ENCODE results near the gene TBCE. TPM values are rescaled to one million over a fixed set of nuclear protein-coding genes. Genes with fewer than 3 reads are reported as not detected.
A peak's percentile ranks its signal among the peaks of the same experiment; 100 is the strongest.

The TBCE gene
- total and polyA plus RNA-seq, 2 donors (not counting 1 experiment from before 2014, with no cell fraction given), result 31.4 to 46.9 TPM

DNA sequence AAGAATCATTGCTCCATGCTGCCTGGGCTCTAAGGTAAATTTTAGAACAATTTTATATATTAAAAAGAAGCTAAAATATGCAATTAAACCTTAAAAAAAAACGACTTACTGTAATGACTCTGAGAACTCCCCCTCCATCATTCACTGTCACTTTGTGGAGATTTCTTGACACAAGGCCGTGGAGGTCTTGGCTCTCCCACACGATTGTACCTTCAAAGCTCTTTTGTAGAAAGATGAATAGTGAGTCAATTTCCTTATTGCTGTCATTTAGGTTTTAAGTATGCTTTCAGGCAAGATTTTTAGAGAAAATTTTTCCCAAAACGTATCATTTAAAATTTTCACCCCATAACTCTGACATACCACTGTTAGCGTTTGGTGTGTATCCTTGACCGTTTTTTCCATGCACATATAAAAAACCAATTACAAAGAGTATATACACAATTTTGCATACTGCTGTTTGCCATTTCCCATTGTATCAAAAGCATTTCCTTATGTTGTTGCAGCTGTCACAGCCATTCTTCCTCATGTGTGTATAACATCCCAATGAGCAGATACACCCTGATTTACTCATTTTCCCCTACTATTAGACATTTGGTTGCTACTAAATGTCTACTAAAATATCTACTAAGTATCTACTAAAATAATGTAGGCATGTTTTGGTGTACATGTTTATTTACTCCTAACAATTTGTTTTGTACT is 103.7 kb downstream of the TBCE start:
- no peaks in the 10 kb centered on the region for H3K4me1 ChIP-seq (ENCODE audit: control insufficient read depth, extremely low read depth, insufficient read depth, low read length)
- no peaks in the 10 kb centered on the region for H3K27me3 ChIP-seq (ENCODE audit: control insufficient read depth, insufficient read depth, low read length)
- no peak overlapping the region for H3K9ac ChIP-seq (ENCODE audit: insufficient read depth, low read length)
- no peak overlapping the region for H3K4me2 ChIP-seq (ENCODE audit: extremely low read depth, insufficient read depth, low read length)
- H3K9me3 ChIP-seq (ENCODE audit: control insufficient read depth, insufficient read depth, low read depth, low read length), result no peaks in the 10 kb centered on the region
- no peaks in the 10 kb centered on the region for H3K79me2 ChIP-seq (ENCODE audit: control insufficient read depth, insufficient read depth, low read length)
- H4K20me1 ChIP-seq (ENCODE audit: control insufficient read depth, extremely low read depth, insufficient read depth, low read length), result no peaks in the 10 kb centered on the region
- DNase-seq (ENCODE audit: low read depth in 2 of 2), result no peak
- TF ChIP-seq EZH2 (IDR thresholded peaks at IDR 0.05; ENCODE audit: low read length, missing control alignments), result no peak
- TF ChIP-seq, protein P1, sequence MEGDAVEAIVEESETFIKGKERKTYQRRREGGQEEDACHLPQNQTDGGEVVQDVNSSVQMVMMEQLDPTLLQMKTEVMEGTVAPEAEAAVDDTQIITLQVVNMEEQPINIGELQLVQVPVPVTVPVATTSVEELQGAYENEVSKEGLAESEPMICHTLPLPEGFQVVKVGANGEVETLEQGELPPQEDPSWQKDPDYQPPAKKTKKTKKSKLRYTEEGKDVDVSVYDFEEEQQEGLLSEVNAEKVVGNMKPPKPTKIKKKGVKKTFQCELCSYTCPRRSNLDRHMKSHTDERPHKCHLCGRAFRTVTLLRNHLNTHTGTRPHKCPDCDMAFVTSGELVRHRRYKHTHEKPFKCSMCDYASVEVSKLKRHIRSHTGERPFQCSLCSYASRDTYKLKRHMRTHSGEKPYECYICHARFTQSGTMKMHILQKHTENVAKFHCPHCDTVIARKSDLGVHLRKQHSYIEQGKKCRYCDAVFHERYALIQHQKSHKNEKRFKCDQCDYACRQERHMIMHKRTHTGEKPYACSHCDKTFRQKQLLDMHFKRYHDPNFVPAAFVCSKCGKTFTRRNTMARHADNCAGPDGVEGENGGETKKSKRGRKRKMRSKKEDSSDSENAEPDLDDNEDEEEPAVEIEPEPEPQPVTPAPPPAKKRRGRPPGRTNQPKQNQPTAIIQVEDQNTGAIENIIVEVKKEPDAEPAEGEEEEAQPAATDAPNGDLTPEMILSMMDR (conservative IDR thresholded peaks at IDR 0.05 in 1 of 2, IDR thresholded peaks at IDR 0.05 in 1 of 2; ENCODE audit: low read depth in 1 of 2, low read length in 2 of 2), result no peak
- no peaks in the 10 kb centered on the region for H3K36me3 ChIP-seq (ENCODE audit: control insufficient read depth, insufficient read depth, low read length)
- no peak overlapping the region for H3K27ac ChIP-seq (ENCODE audit: insufficient read depth, low read length)
- H2AFZ ChIP-seq (ENCODE audit: low read length), result no peak overlapping the region
- no peak overlapping the region for H3K4me3 ChIP-seq (replicated peaks in 1 of 4; ENCODE audit: control extremely low read depth in 1 of 4, insufficient read depth in 1 of 4, low read depth in 3 of 4, low read length in 4 of 4)

GRCh38 chr1:235473806-235474205 is 106.6 kb downstream of the TBCE start:
- no peaks in the 10 kb centered on the region for H3K79me2 ChIP-seq (ENCODE audit: control insufficient read depth, insufficient read depth, low read length)
- H3K9me3 ChIP-seq (ENCODE audit: control insufficient read depth, insufficient read depth, low read depth, low read length), result no peaks in the 10 kb centered on the region
- no peak overlapping the region for H2AFZ ChIP-seq (ENCODE audit: low read length)
- H3K9ac ChIP-seq (ENCODE audit: insufficient read depth, low read length), result no peak overlapping the region
- H4K20me1 ChIP-seq (ENCODE audit: control insufficient read depth, extremely low read depth, insufficient read depth, low read length), result no peaks in the 10 kb centered on the region
- peak in 1 of 2 donors; percentile 21 for DNase-seq (ENCODE audit: low read depth in 2 of 2)
- H3K4me3 ChIP-seq (replicated peaks in 1 of 4; ENCODE audit: control extremely low read depth in 1 of 4, insufficient read depth in 1 of 4, low read depth in 3 of 4, low read length in 4 of 4), result no peak overlapping the region
- H3K4me1 ChIP-seq (ENCODE audit: control insufficient read depth, extremely low read depth, insufficient read depth, low read length), result no peaks in the 10 kb centered on the region
- no peaks in the 10 kb centered on the region for H3K36me3 ChIP-seq (ENCODE audit: control insufficient read depth, insufficient read depth, low read length)
- no peak for TF ChIP-seq EZH2 (IDR thresholded peaks at IDR 0.05; ENCODE audit: low read length, missing control alignments)
- TF ChIP-seq, protein P1 (conservative IDR thresholded peaks at IDR 0.05 in 1 of 2, IDR thresholded peaks at IDR 0.05 in 1 of 2; ENCODE audit: low read depth in 1 of 2, low read length in 2 of 2), result no peak
- H3K27me3 ChIP-seq (ENCODE audit: control insufficient read depth, insufficient read depth, low read length), result no peaks in the 10 kb centered on the region
- no peak overlapping the region for H3K27ac ChIP-seq (ENCODE audit: insufficient read depth, low read length)
- no peak overlapping the region for H3K4me2 ChIP-seq (ENCODE audit: extremely low read depth, insufficient read depth, low read length)

DNA sequence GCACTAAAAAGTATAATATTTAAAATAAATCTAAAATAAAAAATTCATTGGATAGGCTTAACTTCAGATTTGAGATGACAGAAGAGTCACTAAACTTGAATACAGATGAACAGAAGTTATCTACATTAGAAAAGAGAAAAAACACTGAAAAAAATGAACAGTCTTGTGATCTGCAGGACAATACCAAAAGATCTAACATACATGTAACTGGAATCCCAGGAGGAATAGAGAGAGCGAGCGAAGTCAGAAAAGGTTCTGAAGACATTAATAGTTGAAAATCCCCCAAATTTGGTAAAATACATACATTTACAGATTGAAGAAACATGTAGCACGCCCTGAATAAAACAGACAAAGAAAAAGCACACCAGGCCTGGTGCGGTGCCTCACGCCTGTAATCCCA is 115.9 kb downstream of the TBCE start:
- H3K9me3 ChIP-seq (ENCODE audit: control insufficient read depth, insufficient read depth, low read depth, low read length), result no peaks in the 10 kb centered on the region
- H3K27me3 ChIP-seq (ENCODE audit: control insufficient read depth, insufficient read depth, low read length), result no peaks in the 10 kb centered on the region
- H4K20me1 ChIP-seq (ENCODE audit: control insufficient read depth, extremely low read depth, insufficient read depth, low read length), result no peaks in the 10 kb centered on the region
- H2AFZ ChIP-seq (ENCODE audit: low read length), result no peak overlapping the region
- no peaks in the 10 kb centered on the region for H3K79me2 ChIP-seq (ENCODE audit: control insufficient read depth, insufficient read depth, low read length)
- TF ChIP-seq, protein P1 (conservative IDR thresholded peaks at IDR 0.05 in 1 of 2, IDR thresholded peaks at IDR 0.05 in 1 of 2; ENCODE audit: low read depth in 1 of 2, low read length in 2 of 2), result no peak
- no peak for TF ChIP-seq EZH2 (IDR thresholded peaks at IDR 0.05; ENCODE audit: low read length, missing control alignments)
- no peak overlapping the region for H3K4me2 ChIP-seq (ENCODE audit: extremely low read depth, insufficient read depth, low read length)
- no peaks in the 10 kb centered on the region for H3K4me1 ChIP-seq (ENCODE audit: control insufficient read depth, extremely low read depth, insufficient read depth, low read length)
- no peak for DNase-seq (ENCODE audit: low read depth in 2 of 2)
- peaks cover 5% of the 10 kb centered on the region for H3K36me3 ChIP-seq (ENCODE audit: control insufficient read depth, insufficient read depth, low read length)
- H3K9ac ChIP-seq (ENCODE audit: insufficient read depth, low read length), result no peak overlapping the region
- no peak overlapping the region for H3K27ac ChIP-seq (ENCODE audit: insufficient read depth, low read length)
- no peak overlapping the region for H3K4me3 ChIP-seq (replicated peaks in 1 of 4; ENCODE audit: control extremely low read depth in 1 of 4, insufficient read depth in 1 of 4, low read depth in 3 of 4, low read length in 4 of 4)
